ENCODE results near the gene GTPBP3. TPM values are rescaled to one million over a fixed set of nuclear protein-coding genes. Genes with fewer than 3 reads are reported as not detected.
"Not testable (repeated sequence)": the region's sequence is repeated elsewhere in the genome, so short reads cannot be mapped to it uniquely, and the experiment has no call there.

Gene GTPBP3
- total RNA-seq (2014; rRNA removed; shearing (Covaris generic)) = 13.3 and 16.3 TPM in 2 replicates
- polyA plus RNA-seq (2015; cell fraction: cytosol; rRNA removed) = 26.5 and 31.2 TPM in 2 replicates
- 71.7 and 108 TPM in 2 replicates for polyA plus RNA-seq (2015; cell fraction: nucleus; rRNA removed)

GRCh38 chr19:17336872-17337674, at the start of gene GTPBP3:
Gene GTPBP3 (plus strand): TSS chr19:17337553. CDS start chr19:17337612, 59 bp downstream.
- in situ Hi-C loops (cut with HindIII; ENCODE audit: low pct_unique_long_range_greater_than_20kb, low sequenced_read_pairs) = no loop called here
- peak; percentile 98 for DNase-seq (ENCODE audit: low read depth, low spot score)

GRCh38 chr19:17289489-17289888, 47.9 kb upstream of the GTPBP3 start:
- in situ Hi-C loops (cut with HindIII; ENCODE audit: low pct_unique_long_range_greater_than_20kb, low sequenced_read_pairs) = no loop called here
- peak; percentile 45 for DNase-seq (ENCODE audit: low read depth, low spot score)

- peak; percentile 90 for DNase-seq (ENCODE audit: low read depth, low spot score)
- in situ Hi-C loops (cut with HindIII; ENCODE audit: low pct_unique_long_range_greater_than_20kb, low sequenced_read_pairs) = no loop called here
Measured at GRCh38 chr19:17292301-17293074, 44.9 kb upstream of the GTPBP3 start.

GRCh38 chr19:17293605-17294004, 43.7 kb upstream of the GTPBP3 start:
- DNase-seq (ENCODE audit: low read depth, low spot score) = no peak
- in situ Hi-C loops (cut with HindIII; ENCODE audit: low pct_unique_long_range_greater_than_20kb, low sequenced_read_pairs) = no loop called here

GRCh38 chr19:17294051-17294891, 43.1 kb upstream of the GTPBP3 start:
- in situ Hi-C loops (cut with HindIII; ENCODE audit: low pct_unique_long_range_greater_than_20kb, low sequenced_read_pairs) = no loop called here
- DNase-seq (ENCODE audit: low read depth, low spot score) = peak; percentile 44

- DNase-seq (ENCODE audit: low read depth, low spot score); in situ Hi-C loops (cut with HindIII; ENCODE audit: low pct_unique_long_range_greater_than_20kb, low sequenced_read_pairs): not testable (repeated sequence)
Measured at GRCh38 chr19:17295551-17295950, 41.8 kb upstream of the GTPBP3 start.

GRCh38 chr19:17296273-17296672, 41.1 kb upstream of the GTPBP3 start:
- in situ Hi-C loops (cut with HindIII; ENCODE audit: low pct_unique_long_range_greater_than_20kb, low sequenced_read_pairs) = no loop called here

GRCh38 chr19:17296976-17297375, 40.4 kb upstream of the GTPBP3 start:
- no peak for DNase-seq (ENCODE audit: low read depth, low spot score)
- in situ Hi-C loops (cut with HindIII; ENCODE audit: low pct_unique_long_range_greater_than_20kb, low sequenced_read_pairs) = no loop called here

More at GRCh38 chr19:17296273-17296672, 41.1 kb upstream of the GTPBP3 start:
- peak; percentile 40 for DNase-seq (ENCODE audit: low read depth, low spot score)

GRCh38 chr19:17300992-17301619, 36.2 kb upstream of the GTPBP3 start:
- in situ Hi-C loops (cut with HindIII; ENCODE audit: low pct_unique_long_range_greater_than_20kb, low sequenced_read_pairs) = no loop called here
- DNase-seq (ENCODE audit: low read depth, low spot score) = no peak

- no peak for DNase-seq (ENCODE audit: low read depth, low spot score)
- in situ Hi-C loops (cut with HindIII; ENCODE audit: low pct_unique_long_range_greater_than_20kb, low sequenced_read_pairs) = no loop called here
Measured at GRCh38 chr19:17302391-17303166, 34.8 kb upstream of the GTPBP3 start.

- DNase-seq (ENCODE audit: low read depth, low spot score) = peak; percentile 90
- in situ Hi-C loops (cut with HindIII; ENCODE audit: low pct_unique_long_range_greater_than_20kb, low sequenced_read_pairs) = no loop called here
Measured at GRCh38 chr19:17303167-17303939, 34.0 kb upstream of the GTPBP3 start, which contains the start of gene ABHD8. Gene ABHD8 (minus strand): TSS chr19:17303425. CDS start chr19:17301616, 1,809 bp downstream.

GRCh38 chr19:17303940-17304267, 33.4 kb upstream of the GTPBP3 start:
- in situ Hi-C loops (cut with HindIII; ENCODE audit: low pct_unique_long_range_greater_than_20kb, low sequenced_read_pairs) = no loop called here
- DNase-seq (ENCODE audit: low read depth, low spot score) = no peak

GRCh38 chr19:17304386-17305215, 32.8 kb upstream of the GTPBP3 start:
- no peak for DNase-seq (ENCODE audit: low read depth, low spot score)
- in situ Hi-C loops (cut with HindIII; ENCODE audit: low pct_unique_long_range_greater_than_20kb, low sequenced_read_pairs) = no loop called here

GRCh38 chr19:17305216-17305516, 32.2 kb upstream of the GTPBP3 start:
- in situ Hi-C loops (cut with HindIII; ENCODE audit: low pct_unique_long_range_greater_than_20kb, low sequenced_read_pairs) = no loop called here
- DNase-seq (ENCODE audit: low read depth, low spot score) = no peak

- in situ Hi-C loops (cut with HindIII; ENCODE audit: low pct_unique_long_range_greater_than_20kb, low sequenced_read_pairs) = no loop called here
- peak; percentile 98 for DNase-seq (ENCODE audit: low read depth, low spot score)
Measured at GRCh38 chr19:17305517-17306284, 31.7 kb upstream of the GTPBP3 start, which contains the start of gene MRPL34. Gene MRPL34 (plus strand): TSS chr19:17305872. CDS start chr19:17305893, 21 bp downstream.
